HEK293 (cell line): ENCODE results near the gene WWOX.

Source experiments
- CTCF ChIA-PET: fragments of 350-600 bp; formaldehyde crosslinking; extraction: SDS; loops from one replicate; lab custom pipeline; 2021; ENCODE audit warnings: antibody characterized with exemption; lab: Yijun Ruan, JAX
- POLR2A ChIA-PET: fragments of 300-600 bp; formaldehyde crosslinking; extraction: SDS; loops from one replicate; lab custom pipeline; 2020; ENCODE audit warnings: antibody characterized with exemption, inconsistent platforms; lab: Yijun Ruan, JAX
- H3K27ac ChIP-seq: fragments of 200-500 bp; sonication (Bioruptor generic); 2 replicates; pipeline ENCODE4 v1.5.1; 2014; ENCODE audit warnings: low read depth, low read length, control low read depth, inconsistent platforms; ENCODE audit errors: extremely low read depth
- H3K36me3 ChIP-seq, 2 experiments: fragments of 200-500 bp in 1 of 2; sonication (Bioruptor generic) in 1 of 2; 1 replicate in 1 of 2; 2 replicates in 1 of 2; pipeline ENCODE4 v1.5.1; 2014 to 2017; ENCODE audit warnings: inconsistent platforms in 2 of 2, low read length in 2 of 2; ENCODE audit not compliant: control insufficient read depth in 2 of 2, insufficient read depth in 1 of 2
- H3K4me1 ChIP-seq: fragments of 200-500 bp; sonication (Bioruptor generic); 2 replicates; pipeline ENCODE4 v1.5.1; 2014; ENCODE audit warnings: mild to moderate bottlenecking, low read length, inconsistent platforms; ENCODE audit not compliant: control insufficient read depth, insufficient read depth
- H3K4me3 ChIP-seq: 2 replicates; pipeline ENCODE4 v1.5.1; 2011; ENCODE audit warnings: low read depth, mild to moderate bottlenecking, control low read depth, low read length, moderate library complexity
- H3K9me3 ChIP-seq: fragments of 200-500 bp; sonication (Bioruptor generic); 2 replicates; pipeline ENCODE4 v1.5.1; 2014; ENCODE audit warnings: low read depth, low read length, inconsistent platforms; ENCODE audit not compliant: control insufficient read depth, insufficient read depth
- AEBP2 ChIP-seq: fragments of 450-650 bp; formaldehyde crosslinking; IDR thresholded peaks from 2 replicates; pipeline ENCODE4 v1.5.1; 2016; ENCODE audit warnings: missing biosample characterization, missing genetic modification characterization, borderline replicate concordance
- GLI2 ChIP-seq: fragments of 450-650 bp; formaldehyde crosslinking; IDR thresholded peaks from 2 replicates; pipeline ENCODE4; 2017; ENCODE audit warnings: missing biosample characterization, missing genetic modification characterization, low read depth, borderline replicate concordance
- HOXC10 ChIP-seq: sonication (generic); formaldehyde crosslinking; IDR thresholded peaks from 2 replicates; pipeline ENCODE4 v1.8.1; 2023; ENCODE audit warnings: mild to moderate bottlenecking, missing genetic modification reagents
- HOXD13 ChIP-seq: sonication (generic); formaldehyde crosslinking; IDR thresholded peaks from 2 replicates; pipeline ENCODE4 v1.8.0; 2022; ENCODE audit warnings: missing genetic modification reagents, borderline replicate concordance
- KLF17 ChIP-seq: fragments of 450-650 bp; formaldehyde crosslinking; IDR thresholded peaks from 2 replicates; pipeline ENCODE4 v1.5.1; 2016; ENCODE audit warnings: missing biosample characterization, missing genetic modification characterization
- SP7 ChIP-seq: fragments of 450-650 bp; formaldehyde crosslinking; IDR thresholded peaks from 2 replicates; pipeline ENCODE4 v1.5.1; 2016; ENCODE audit warnings: missing biosample characterization, missing genetic modification characterization
- ZBTB48 ChIP-seq: fragments of 450-650 bp; formaldehyde crosslinking; IDR thresholded peaks from 2 replicates; pipeline ENCODE4 v1.5.1; 2016; ENCODE audit warnings: missing biosample characterization, missing genetic modification characterization
- ZFP3 ChIP-seq: fragments of 450-650 bp; formaldehyde crosslinking; IDR thresholded peaks from 2 replicates; pipeline ENCODE4 v1.5.1; 2016; ENCODE audit warnings: low read depth, missing biosample characterization, missing genetic modification characterization
- ZIC2 ChIP-seq: fragments of 450-650 bp; formaldehyde crosslinking; IDR thresholded peaks from 2 replicates; pipeline ENCODE4 v1.5.1; 2016; ENCODE audit warnings: missing biosample characterization, missing genetic modification characterization
- ZNF112 ChIP-seq: fragments of 450-650 bp; formaldehyde crosslinking; IDR thresholded peaks from 2 replicates; pipeline ENCODE4 v1.5.0; 2017; ENCODE audit warnings: missing biosample characterization, missing genetic modification characterization
- ZNF132 ChIP-seq: fragments of 450-650 bp; formaldehyde crosslinking; IDR thresholded peaks from 2 replicates; pipeline ENCODE4 v1.5.1; 2017; ENCODE audit warnings: missing biosample characterization, missing genetic modification characterization, borderline replicate concordance
- ZNF16 ChIP-seq: fragments of 450-650 bp; formaldehyde crosslinking; IDR thresholded peaks from 2 replicates; pipeline ENCODE4 v1.5.1; 2016; ENCODE audit warnings: low read depth, missing biosample characterization, missing genetic modification characterization
- ZNF211 ChIP-seq: fragments of 450-650 bp; formaldehyde crosslinking; IDR thresholded peaks from 2 replicates; pipeline ENCODE4 v1.5.1; 2016; ENCODE audit warnings: low read depth, missing biosample characterization, missing genetic modification characterization
- ZNF24 ChIP-seq: fragments of 450-650 bp; formaldehyde crosslinking; IDR thresholded peaks from 2 replicates; pipeline ENCODE4 v1.5.1; 2016; ENCODE audit warnings: missing biosample characterization, missing genetic modification characterization
- ZNF302 ChIP-seq: fragments of 450-650 bp; formaldehyde crosslinking; IDR thresholded peaks from 2 replicates; pipeline ENCODE4 v1.5.1; 2016; ENCODE audit warnings: missing biosample characterization, missing genetic modification characterization, low read depth
- ZNF311 ChIP-seq: fragments of 450-650 bp; formaldehyde crosslinking; IDR thresholded peaks from 2 replicates; pipeline ENCODE4 v1.5.1; 2017; ENCODE audit warnings: missing biosample characterization, missing genetic modification characterization, borderline replicate concordance
- ZNF391 ChIP-seq: fragments of 450-650 bp; formaldehyde crosslinking; IDR thresholded peaks from 2 replicates; pipeline ENCODE4 v1.5.1; 2016; ENCODE audit warnings: low read depth, missing biosample characterization, missing genetic modification characterization, borderline replicate concordance
- ZNF521 ChIP-seq: fragments of 450-650 bp; formaldehyde crosslinking; IDR thresholded peaks from 2 replicates; pipeline ENCODE4 v1.5.1; 2017; ENCODE audit warnings: missing biosample characterization, mild to moderate bottlenecking, missing genetic modification characterization
- ZNF529 ChIP-seq: fragments of 450-650 bp; formaldehyde crosslinking; IDR thresholded peaks from 2 replicates; pipeline ENCODE4 v1.5.1; 2017; ENCODE audit warnings: missing genetic modification characterization, missing biosample characterization; ENCODE audit not compliant: insufficient replicate concordance
- ZNF548 ChIP-seq: fragments of 450-650 bp; formaldehyde crosslinking; IDR thresholded peaks from 2 replicates; pipeline ENCODE4 v1.5.1; 2016; ENCODE audit warnings: missing biosample characterization, missing genetic modification characterization
- ZNF558 ChIP-seq: fragments of 450-650 bp; formaldehyde crosslinking; IDR thresholded peaks from 2 replicates; pipeline ENCODE4 v1.5.1; 2016; ENCODE audit warnings: missing biosample characterization, missing genetic modification characterization
- ZNF571 ChIP-seq: fragments of 450-650 bp; formaldehyde crosslinking; IDR thresholded peaks from 2 replicates; pipeline ENCODE4 v1.5.0; 2017; ENCODE audit warnings: missing biosample characterization, missing genetic modification characterization
- ZNF629 ChIP-seq: fragments of 450-650 bp; formaldehyde crosslinking; IDR thresholded peaks from 2 replicates; pipeline ENCODE4 v1.5.1; 2017; ENCODE audit warnings: missing biosample characterization, missing genetic modification characterization
- ZNF658 ChIP-seq: fragments of 450-650 bp; formaldehyde crosslinking; IDR thresholded peaks from 2 replicates; pipeline ENCODE4; 2016; ENCODE audit warnings: missing biosample characterization, missing genetic modification characterization
- ZNF792 ChIP-seq: fragments of 450-650 bp; formaldehyde crosslinking; IDR thresholded peaks from 2 replicates; pipeline ENCODE4 v1.5.1; 2016; ENCODE audit warnings: missing biosample characterization, missing genetic modification characterization

The WWOX gene

GRCh38 chr16:78298986-78299385 is 199.5 kb downstream of the WWOX start:
- CTCF ChIA-PET: no interaction called here
- H3K27ac ChIP-seq: no peak overlapping the region
- no peaks in the 10 kb centered on the region for H3K9me3 ChIP-seq
- POLR2A ChIA-PET: no interaction called here
- H3K4me3 ChIP-seq: no peak overlapping the region
- no peaks in the 10 kb centered on the region for H3K36me3 ChIP-seq
- no peak for TF ChIP-seq ZIC2
- no peak for TF ChIP-seq ZBTB48 (tag by site-specific recombination)
- TF ChIP-seq ZNF792: no peak
- TF ChIP-seq HOXD13: no peak
- no peak for TF ChIP-seq ZNF558 (tag by site-specific recombination)
- no peak for TF ChIP-seq SP7 (tag by site-specific recombination)
- TF ChIP-seq ZNF521 (tag by site-specific recombination): no peak
- no peak for TF ChIP-seq ZNF311 (tag by site-specific recombination)
- TF ChIP-seq ZNF211: no peak
- no peak for TF ChIP-seq AEBP2 (tag by site-specific recombination)
- TF ChIP-seq ZNF16 (tag by site-specific recombination): no peak
- TF ChIP-seq ZNF529 (tag by site-specific recombination): no peak
- no peak for TF ChIP-seq KLF17
- no peak for TF ChIP-seq ZFP3
- TF ChIP-seq ZNF658: no peak
- H3K4me1 ChIP-seq: peaks cover 6% of the 10 kb centered on the region; the same call in 1 of the 2 replicates

GRCh38 chr16:78300469-78300868 is 201.0 kb downstream of the WWOX start:
- no peaks in the 10 kb centered on the region for H3K9me3 ChIP-seq
- peaks cover 6% of the 10 kb centered on the region; the same call in 1 of the 2 replicates for H3K4me1 ChIP-seq
- TF ChIP-seq ZNF548 (no peak), ZNF571 (tag by site-specific recombination) (no peak), ZNF302 (no peak), HOXD13 (no peak), ZNF112 (tag by site-specific recombination) (no peak), HOXC10 (CRISPR knock-in tag) (no peak), ZNF529 (tag by site-specific recombination) (no peak), ZNF629 (tag by site-specific recombination) (no peak), ZNF132 (tag by site-specific recombination) (no peak), GLI2 (tag by site-specific recombination) (no peak), ZNF391 (tag by site-specific recombination) (no peak), ZBTB48 (tag by site-specific recombination) (no peak), ZNF24 (tag by site-specific recombination) (no peak)
- H3K36me3 ChIP-seq: no peaks in the 10 kb centered on the region
- no peak overlapping the region for H3K4me3 ChIP-seq
- ChIA-PET POLR2A (no interaction called here), CTCF (no interaction called here)
- no peak overlapping the region for H3K27ac ChIP-seq
